Stimulated activated CD4-positive, alpha-beta T cell treated with anti-CD3 and anti-CD28 coated beads, TNF-alpha, amount 100 ng/mL, for 24 hours (primary cell): ENCODE results near the gene IDH3B.

Experiments used
- DNase-seq, 3 experiments: peaks; one replicate each; pipeline ENCODE4 v3.0.0-alpha.2; 2020; ENCODE audit warnings: low read depth in 3 of 3

The IDH3B gene

GRCh38 chr20:2618815-2619214 is 45.2 kb downstream of the IDH3B start:
- no peak for DNase-seq

GRCh38 chr20:2617099-2617714 is 46.8 kb downstream of the IDH3B start:
- DNase-seq: no peak

GRCh38 chr20:2616634-2617033 is 47.4 kb downstream of the IDH3B start:
- DNase-seq: no peak

- DNase-seq: no peak
Measured at GRCh38 chr20:2612073-2612472, 51.9 kb downstream of the IDH3B start.

- DNase-seq: no peak
Measured at GRCh38 chr20:2610941-2611720, 52.9 kb downstream of the IDH3B start.

- DNase-seq: no peak
Measured at GRCh38 chr20:2610326-2610725, 53.7 kb downstream of the IDH3B start.
